ENCODE measurements around the gene MEOX2. TPM values are rescaled to one million over a fixed set of nuclear protein-coding genes. Genes with fewer than 3 reads are reported as not detected.
A peak's percentile ranks its signal among the peaks of the same experiment; 100 is the strongest.

The MEOX2 gene
- total and polyA plus RNA-seq, 3 donors from 2014 or later = 3.7 to 4.9 (median 4.0) TPM

GRCh38 chr7:15571301-15571878, 115.1 kb downstream of the MEOX2 start:
- no peak for DNase-seq
- intact Hi-C loops (cut with DNase I; ENCODE audit: low total_unique reads) = no loop called here

DNA sequence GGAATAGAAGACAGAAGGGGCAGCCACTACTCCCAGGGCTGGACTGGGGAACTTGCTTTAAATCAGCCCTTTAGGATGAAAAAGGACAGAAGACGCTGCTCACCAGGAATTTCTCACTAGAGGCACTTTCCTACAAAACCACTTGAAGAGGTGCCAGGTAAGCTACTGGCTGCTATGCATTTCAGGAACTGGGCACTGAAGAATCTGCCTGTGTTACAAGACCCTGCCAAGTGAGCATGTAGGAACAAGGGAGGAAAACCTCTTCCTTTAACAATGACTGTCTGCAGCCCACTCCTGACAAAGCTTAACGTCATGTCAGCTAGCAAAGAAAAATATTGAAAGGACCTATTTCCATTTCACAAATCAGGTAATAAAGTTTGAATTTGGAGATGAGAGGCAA, 118.8 kb downstream of the MEOX2 start:
- no peak for DNase-seq
- Histone ChIP-seq H3K36me3 (ENCODE audit: low read depth, missing control alignments) (no peaks in the 10 kb centered on the region), H3K4me3 (no peak overlapping the region), H3K27me3 (no peaks in the 10 kb centered on the region), H3K27ac (no peak overlapping the region), H3K9me3 (no peaks in the 10 kb centered on the region), H3K4me1 (no peaks in the 10 kb centered on the region)
- intact Hi-C loops (cut with DNase I; ENCODE audit: low total_unique reads) = no loop called here
- WGBS, 2 donors = 73 to 86% methylated on average over 2 of the region's 2 CpGs
- TF ChIP-seq, protein P1, sequence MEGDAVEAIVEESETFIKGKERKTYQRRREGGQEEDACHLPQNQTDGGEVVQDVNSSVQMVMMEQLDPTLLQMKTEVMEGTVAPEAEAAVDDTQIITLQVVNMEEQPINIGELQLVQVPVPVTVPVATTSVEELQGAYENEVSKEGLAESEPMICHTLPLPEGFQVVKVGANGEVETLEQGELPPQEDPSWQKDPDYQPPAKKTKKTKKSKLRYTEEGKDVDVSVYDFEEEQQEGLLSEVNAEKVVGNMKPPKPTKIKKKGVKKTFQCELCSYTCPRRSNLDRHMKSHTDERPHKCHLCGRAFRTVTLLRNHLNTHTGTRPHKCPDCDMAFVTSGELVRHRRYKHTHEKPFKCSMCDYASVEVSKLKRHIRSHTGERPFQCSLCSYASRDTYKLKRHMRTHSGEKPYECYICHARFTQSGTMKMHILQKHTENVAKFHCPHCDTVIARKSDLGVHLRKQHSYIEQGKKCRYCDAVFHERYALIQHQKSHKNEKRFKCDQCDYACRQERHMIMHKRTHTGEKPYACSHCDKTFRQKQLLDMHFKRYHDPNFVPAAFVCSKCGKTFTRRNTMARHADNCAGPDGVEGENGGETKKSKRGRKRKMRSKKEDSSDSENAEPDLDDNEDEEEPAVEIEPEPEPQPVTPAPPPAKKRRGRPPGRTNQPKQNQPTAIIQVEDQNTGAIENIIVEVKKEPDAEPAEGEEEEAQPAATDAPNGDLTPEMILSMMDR (IDR thresholded peaks at IDR 0.05) = no peak
- TF ChIP-seq POLR2A (IDR thresholded peaks at IDR 0.05) = no peak

More at GRCh38 chr7:15571301-15571878, 115.1 kb downstream of the MEOX2 start:
- 43 to 52% methylated on average over 3 of the region's 3 CpGs for WGBS, 2 donors
- Histone ChIP-seq H3K4me3 (no peak overlapping the region), H3K27me3 (no peaks in the 10 kb centered on the region), H3K9me3 (no peaks in the 10 kb centered on the region), H3K36me3 (ENCODE audit: low read depth, missing control alignments) (no peaks in the 10 kb centered on the region), H3K27ac (no peak overlapping the region), H3K4me1 (no peaks in the 10 kb centered on the region)
- no peak for TF ChIP-seq POLR2A (IDR thresholded peaks at IDR 0.05)
- TF ChIP-seq, protein P1 (IDR thresholded peaks at IDR 0.05) = no peak

DNA sequence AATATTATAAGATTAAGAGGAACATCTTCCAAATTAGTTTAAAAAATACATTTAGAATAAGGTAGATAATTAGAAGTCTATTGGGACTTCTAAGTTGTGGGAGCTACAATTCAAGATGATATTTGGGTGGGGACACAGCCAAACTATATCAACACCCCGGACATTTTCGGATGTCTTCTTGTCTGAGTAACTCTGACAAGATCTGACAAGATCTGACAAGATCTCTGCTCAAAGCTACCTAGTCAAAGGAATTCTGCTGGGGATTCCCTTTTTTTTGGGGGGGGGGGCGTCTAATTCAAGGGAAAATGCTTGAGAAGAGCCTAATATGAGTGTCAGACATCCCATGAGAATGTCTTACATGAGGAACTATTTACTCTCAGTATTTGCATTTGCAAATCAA, 119.4 kb downstream of the MEOX2 start:
- no peaks in the 10 kb centered on the region for H3K9me3 ChIP-seq
- no peaks in the 10 kb centered on the region for H3K36me3 ChIP-seq (ENCODE audit: low read depth, missing control alignments)
- intact Hi-C loops (cut with DNase I; ENCODE audit: low total_unique reads) = no loop called here
- H3K4me1 ChIP-seq = no peaks in the 10 kb centered on the region
- H3K27me3 ChIP-seq = no peaks in the 10 kb centered on the region
- 89 to 94% methylated on average over 3 of the region's 3 CpGs for WGBS, 2 donors
- no peak overlapping the region for H3K4me3 ChIP-seq
- TF ChIP-seq POLR2A (IDR thresholded peaks at IDR 0.05) = no peak
- TF ChIP-seq, protein P1 (IDR thresholded peaks at IDR 0.05) = no peak
- no peak overlapping the region for H3K27ac ChIP-seq
- DNase-seq = no peak

- Histone ChIP-seq H3K27ac (no peak overlapping the region), H3K36me3 (ENCODE audit: low read depth, missing control alignments) (no peaks in the 10 kb centered on the region), H3K9me3 (no peaks in the 10 kb centered on the region), H3K27me3 (no peaks in the 10 kb centered on the region), H3K4me3 (no peak overlapping the region), H3K4me1 (peaks cover 2% of the 10 kb centered on the region)
- DNase-seq = no peak
- intact Hi-C loops (cut with DNase I; ENCODE audit: low total_unique reads) = no loop called here
- TF ChIP-seq, protein P1 (IDR thresholded peaks at IDR 0.05) = no peak
- no peak for TF ChIP-seq POLR2A (IDR thresholded peaks at IDR 0.05)
- WGBS, 2 donors = 82 to 87% methylated on average over 5 of the region's 5 CpGs
Measured at GRCh38 chr7:15566476-15566875, 120.0 kb downstream of the MEOX2 start.

- intact Hi-C loops (cut with DNase I; ENCODE audit: low total_unique reads) = no loop called here
- Histone ChIP-seq H3K4me1 (peaks cover 6% of the 10 kb centered on the region), H3K36me3 (ENCODE audit: low read depth, missing control alignments) (no peaks in the 10 kb centered on the region), H3K9me3 (no peaks in the 10 kb centered on the region), H3K27ac (peak within 1 kb of the TSS; percentile 76 to 78), H3K27me3 (no peaks in the 10 kb centered on the region), H3K4me3 (no peak within 1 kb of the TSS)
- 45 to 52% methylated on average over 5 of the region's 5 CpGs for WGBS, 2 donors
- no peak for TF ChIP-seq POLR2A (IDR thresholded peaks at IDR 0.05)
- TF ChIP-seq, protein P1 (IDR thresholded peaks at IDR 0.05) = no peak
- DNase-seq = peak; percentile 70
Measured at GRCh38 chr7:15561835-15562234, 124.6 kb downstream of the MEOX2 start, which contains the start of gene AGMO. Gene AGMO, minus strand, starts transcription at chr7:15562015.

Measured in testis (tissue), 3 donors.